ENCODE results near the gene RNF113B.

RNF113B gene

GRCh38 chr13:98133946-98134345 lies 43.1 kb downstream of the RNF113B start:
- no peaks in the 10 kb centered on the region for H3K36me3 ChIP-seq (ENCODE audit: insufficient read depth, low read length)
- ATAC-seq (ENCODE audit: insufficient read depth, low read depth) (no peak), DNase-seq (no peak)
- peaks cover 6% of the 10 kb centered on the region for H3K27me3 ChIP-seq (ENCODE audit: insufficient read depth, low read length, poor library complexity)
- TF ChIP-seq CTCF (IDR thresholded peaks at IDR 0.05; ENCODE audit: borderline replicate concordance, extremely low read depth, low read length, poor library complexity, severe bottlenecking) (no peak), EZH2 (IDR thresholded peaks at IDR 0.05; ENCODE audit: borderline replicate concordance, low read depth, low read length, severe bottlenecking) (no peak)
- no peak overlapping the region for H3K4me2 ChIP-seq (ENCODE audit: insufficient read depth, low read length)
- no peaks in the 10 kb centered on the region for H3K4me1 ChIP-seq (ENCODE audit: insufficient read depth, low read length)
- H3K9ac ChIP-seq (ENCODE audit: low read depth, low read length), result no peak overlapping the region
- no peaks in the 10 kb centered on the region for H3K9me3 ChIP-seq (ENCODE audit: insufficient read depth, low read length, severe bottlenecking)
- no peak overlapping the region for H2AFZ ChIP-seq (ENCODE audit: low read depth, low read length)
- no peak overlapping the region for H3K27ac ChIP-seq (ENCODE audit: low read length)
- no peaks in the 10 kb centered on the region for H4K20me1 ChIP-seq (ENCODE audit: insufficient read depth, low read length)
- no peak overlapping the region for H3K4me3 ChIP-seq (ENCODE audit: low read depth in 1 of 2, low read length in 2 of 2)
- no peaks in the 10 kb centered on the region for H3K79me2 ChIP-seq (ENCODE audit: insufficient read depth, low read length)

DNA sequence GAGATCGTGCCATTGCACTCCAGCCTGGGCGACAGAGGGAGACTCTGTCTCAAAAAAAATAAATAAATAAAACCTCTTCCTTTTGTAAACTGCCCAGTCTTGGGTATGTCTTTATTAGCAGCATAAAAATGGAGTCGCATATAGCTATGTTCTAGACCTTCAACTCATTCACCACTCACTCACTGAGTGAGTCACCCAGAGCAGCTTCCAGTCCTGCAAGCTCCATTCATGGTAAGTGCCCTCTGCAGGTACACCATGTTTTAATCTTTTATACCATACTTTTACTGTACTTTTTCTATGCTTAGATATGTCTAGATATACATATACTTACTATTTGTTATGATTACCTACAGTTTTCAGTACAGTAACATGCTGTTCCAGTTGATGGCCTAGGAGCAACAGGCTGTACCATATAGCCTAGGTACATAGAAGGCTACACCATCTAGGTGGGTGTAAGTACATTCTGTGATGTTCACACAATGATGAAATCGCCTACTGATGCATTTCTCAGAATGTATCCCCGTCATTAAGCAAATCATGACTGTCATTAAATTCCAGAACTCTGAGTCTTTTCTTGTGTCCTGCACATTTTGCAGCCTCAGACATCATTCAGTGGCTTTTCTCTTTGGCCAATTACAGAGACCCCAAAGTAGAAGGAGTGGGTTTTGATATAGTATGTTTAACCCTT lies 47.9 kb downstream of the RNF113B start:
- no peaks in the 10 kb centered on the region for H3K79me2 ChIP-seq (ENCODE audit: insufficient read depth, low read length)

More for the DNA sequence above, 47.9 kb downstream of the RNF113B start:
- ATAC-seq (ENCODE audit: insufficient read depth, low read depth) (no peak), DNase-seq (no peak)
- no peak overlapping the region for H2AFZ ChIP-seq (ENCODE audit: low read depth, low read length)
- H3K9me3 ChIP-seq (ENCODE audit: insufficient read depth, low read length, severe bottlenecking), result no peaks in the 10 kb centered on the region
- no peaks in the 10 kb centered on the region for H3K36me3 ChIP-seq (ENCODE audit: insufficient read depth, low read length)
- no peak for TF ChIP-seq CTCF (IDR thresholded peaks at IDR 0.05; ENCODE audit: borderline replicate concordance, extremely low read depth, low read length, poor library complexity, severe bottlenecking)
- TF ChIP-seq EZH2 (IDR thresholded peaks at IDR 0.05; ENCODE audit: borderline replicate concordance, low read depth, low read length, severe bottlenecking), result no peak
- no peak overlapping the region for H3K4me2 ChIP-seq (ENCODE audit: insufficient read depth, low read length)
- H3K27ac ChIP-seq (ENCODE audit: low read length), result no peak overlapping the region
- no peaks in the 10 kb centered on the region for H4K20me1 ChIP-seq (ENCODE audit: insufficient read depth, low read length)
- no peaks in the 10 kb centered on the region for H3K4me1 ChIP-seq (ENCODE audit: insufficient read depth, low read length)
- no peak overlapping the region for H3K4me3 ChIP-seq (ENCODE audit: low read depth in 1 of 2, low read length in 2 of 2)
- no peak overlapping the region for H3K9ac ChIP-seq (ENCODE audit: low read depth, low read length)
- peaks cover 3% of the 10 kb centered on the region for H3K27me3 ChIP-seq (ENCODE audit: insufficient read depth, low read length, poor library complexity)

Measured in DND-41 (cell line).